Astrocyte of the spinal cord (primary cell): Measurements from ENCODE around the gene GNB1.

Source experiments
- DNase-seq: peaks from one replicate; pipeline ENCODE4 v3.0.0; 2011; ENCODE audit warnings: low read depth, low spot score
- H3K4me3 ChIP-seq: 2 replicates; pipeline ENCODE4 v1.5.1; 2011; ENCODE audit warnings: low read depth, mild to moderate bottlenecking, low read length, moderate library complexity
- CTCF ChIP-seq: IDR thresholded peaks from 2 replicates; pipeline ENCODE4 v1.5.1; 2012; ENCODE audit warnings: low read depth, mild to moderate bottlenecking, low read length, inconsistent platforms
- in situ Hi-C: cut with HindIII; loops from 2 replicates; pipeline ENCODE4 v1.10.0; 2017; ENCODE audit warnings: low sequenced_read_pairs

GNB1 gene

GRCh38 chr1:1853593-1854257 lies 37.2 kb downstream of the GNB1 start:
- in situ Hi-C loops: no loop called here
- no peak overlapping the region for H3K4me3 ChIP-seq
- DNase-seq: no peak
- no peak for TF ChIP-seq CTCF

GRCh38 chr1:1852619-1853414 lies 38.1 kb downstream of the GNB1 start:
- in situ Hi-C loops: no loop called here
- no peak for DNase-seq
- no peak for TF ChIP-seq CTCF
- no peak overlapping the region for H3K4me3 ChIP-seq

- no peak overlapping the region for H3K4me3 ChIP-seq
- in situ Hi-C loops: no loop called here
- DNase-seq: no peak
- TF ChIP-seq CTCF: no peak
Measured at GRCh38 chr1:1847890-1848289, 43.0 kb downstream of the GNB1 start.

GRCh38 chr1:1847061-1847850 lies 43.6 kb downstream of the GNB1 start:
- in situ Hi-C loops: no loop called here
- DNase-seq: no peak
- H3K4me3 ChIP-seq: no peak overlapping the region
- no peak for TF ChIP-seq CTCF

- H3K4me3 ChIP-seq: no peak overlapping the region
- in situ Hi-C loops: no loop called here
- no peak for TF ChIP-seq CTCF
- DNase-seq: no peak
Measured at GRCh38 chr1:1846386-1846918, 44.4 kb downstream of the GNB1 start.

GRCh38 chr1:1842360-1843146 lies 48.3 kb downstream of the GNB1 start:
- TF ChIP-seq CTCF: no peak
- DNase-seq: no peak
- in situ Hi-C loops: no loop called here
- no peak overlapping the region for H3K4me3 ChIP-seq
